GM21447 (cell line): ENCODE data around the gene LPAR3.
"Not testable (repeated sequence)": the region's sequence is repeated elsewhere in the genome, so short reads cannot be mapped to it uniquely, and the experiment has no call there.

Experiments
- ATAC-seq: cut with Tn5 transposase; IDR thresholded peaks from one replicate; pipeline ENCODE4 v1.9.1; 2021; ENCODE audit not compliant: unreplicated experiment

LPAR3 gene, protein sequence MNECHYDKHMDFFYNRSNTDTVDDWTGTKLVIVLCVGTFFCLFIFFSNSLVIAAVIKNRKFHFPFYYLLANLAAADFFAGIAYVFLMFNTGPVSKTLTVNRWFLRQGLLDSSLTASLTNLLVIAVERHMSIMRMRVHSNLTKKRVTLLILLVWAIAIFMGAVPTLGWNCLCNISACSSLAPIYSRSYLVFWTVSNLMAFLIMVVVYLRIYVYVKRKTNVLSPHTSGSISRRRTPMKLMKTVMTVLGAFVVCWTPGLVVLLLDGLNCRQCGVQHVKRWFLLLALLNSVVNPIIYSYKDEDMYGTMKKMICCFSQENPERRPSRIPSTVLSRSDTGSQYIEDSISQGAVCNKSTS

GRCh38 chr1:84892705-84893618, at the start of gene LPAR3:
Gene LPAR3, minus strand, starts transcription at chr1:84893206. Its CDS starts 27,086 bp downstream, at chr1:84866120.
- no peak for ATAC-seq

DNA sequence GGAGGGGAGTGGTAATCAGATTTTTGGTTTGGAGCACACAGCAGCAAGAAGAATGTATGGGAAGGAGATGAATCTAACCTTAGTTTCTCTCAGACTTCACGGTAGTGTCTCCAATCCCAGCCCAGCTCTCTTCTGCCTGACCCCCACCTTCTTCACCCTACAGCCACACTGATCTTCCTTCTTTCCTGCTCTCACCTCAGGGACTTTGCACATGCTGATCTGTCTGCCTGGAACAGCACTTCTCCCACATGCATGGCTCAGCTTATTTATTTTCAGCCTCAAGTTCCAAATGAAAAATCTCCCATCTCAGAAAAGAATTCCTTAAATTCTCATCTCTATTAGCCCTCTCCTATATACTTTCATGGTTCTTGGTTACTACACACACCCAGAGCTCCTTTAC, 48.8 kb upstream of the LPAR3 start:
- ATAC-seq = no peak

DNA sequence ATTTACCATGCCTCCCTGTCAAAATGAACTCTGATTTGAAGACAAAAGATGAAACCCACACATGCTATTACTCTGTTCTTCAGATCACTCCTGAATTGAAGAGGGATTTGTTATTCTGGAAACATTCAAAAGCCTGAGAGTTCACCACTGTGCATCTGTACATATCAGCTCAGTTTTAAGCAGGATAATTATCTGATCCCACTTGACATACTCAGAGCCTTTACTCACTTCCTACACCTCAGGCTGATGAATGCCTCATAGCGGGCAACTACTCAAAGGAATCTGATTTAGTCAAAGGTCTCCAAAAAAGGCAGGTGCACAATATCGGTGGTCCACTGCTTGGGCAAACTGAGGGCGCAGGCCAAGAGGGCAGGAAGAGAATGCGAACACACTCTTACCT, 47.5 kb upstream of the LPAR3 start:
- no peak for ATAC-seq

DNA sequence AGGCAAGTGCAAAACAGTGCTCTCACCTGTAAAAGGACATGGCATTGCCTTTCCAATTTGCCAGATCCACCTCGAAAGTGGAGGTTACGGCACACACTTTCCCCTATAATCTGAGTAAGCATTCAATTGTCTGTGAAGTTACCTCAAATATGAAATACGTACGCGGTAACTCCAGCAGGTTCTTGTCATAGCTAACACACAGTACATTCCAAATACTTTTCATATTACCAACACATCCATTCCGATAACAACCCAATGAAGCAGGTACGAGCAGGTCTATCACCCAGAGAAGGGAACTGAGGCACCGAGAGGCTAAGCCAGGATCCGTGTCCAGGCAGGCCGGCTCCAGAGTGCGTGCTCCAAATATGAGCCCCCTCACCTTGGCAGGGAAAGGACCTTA, 46.8 kb upstream of the LPAR3 start:
- ATAC-seq = no peak

DNA sequence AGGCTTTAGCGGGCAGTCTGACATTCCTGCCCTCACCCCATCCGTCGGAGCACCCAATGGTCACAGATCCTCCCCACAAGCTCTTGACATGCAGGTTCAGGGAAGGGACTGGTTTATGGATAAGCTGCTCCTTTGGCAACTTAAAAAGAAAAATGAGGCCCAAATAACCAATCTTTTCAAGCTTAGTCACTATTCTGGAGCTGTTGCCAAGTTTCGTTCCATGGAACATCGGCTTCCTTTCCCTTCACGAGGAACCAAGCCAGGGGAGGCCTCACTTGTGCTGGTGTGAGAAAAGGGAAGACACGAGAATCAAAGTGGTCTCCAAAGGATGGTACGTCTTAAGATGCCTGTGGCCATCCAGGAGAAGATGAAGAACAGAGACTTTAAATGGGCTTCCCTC, 46.1 kb upstream of the LPAR3 start:
- ATAC-seq = no peak

DNA sequence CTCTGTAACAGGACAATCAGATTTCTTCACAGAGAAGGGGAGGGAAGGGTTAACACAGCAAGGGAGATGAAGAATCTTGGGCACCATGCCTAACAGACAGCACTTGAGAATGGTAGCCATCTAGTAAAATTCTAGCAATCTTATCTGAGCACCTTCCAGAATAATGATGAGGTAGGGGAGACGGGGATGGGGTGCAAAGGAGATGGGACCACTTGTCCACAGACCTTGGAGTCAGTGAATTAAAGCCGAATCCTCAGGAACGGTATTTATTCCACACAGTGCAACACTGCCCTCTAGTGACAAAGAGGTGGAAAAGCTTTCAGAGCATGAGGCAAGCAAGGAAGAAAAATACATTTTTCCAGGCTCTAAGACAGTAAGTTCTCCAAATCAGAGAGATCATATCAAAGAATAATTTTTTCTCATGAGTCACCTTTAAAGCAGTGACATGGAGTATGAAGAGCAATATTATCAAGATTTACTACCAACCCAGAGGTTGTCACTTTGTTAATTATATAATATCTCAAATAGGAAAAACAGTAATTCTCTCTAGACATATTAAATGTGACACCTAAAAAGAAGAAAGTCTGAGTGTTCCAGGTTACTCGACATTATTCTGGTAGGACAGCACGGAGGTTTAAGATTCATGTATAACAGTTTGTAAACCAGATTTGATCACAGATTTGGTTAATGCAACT, 43.3 kb upstream of the LPAR3 start:
- ATAC-seq = peak; percentile 51

GRCh38 chr1:84933011-84933611, 40.1 kb upstream of the LPAR3 start:
- ATAC-seq = no peak

DNA sequence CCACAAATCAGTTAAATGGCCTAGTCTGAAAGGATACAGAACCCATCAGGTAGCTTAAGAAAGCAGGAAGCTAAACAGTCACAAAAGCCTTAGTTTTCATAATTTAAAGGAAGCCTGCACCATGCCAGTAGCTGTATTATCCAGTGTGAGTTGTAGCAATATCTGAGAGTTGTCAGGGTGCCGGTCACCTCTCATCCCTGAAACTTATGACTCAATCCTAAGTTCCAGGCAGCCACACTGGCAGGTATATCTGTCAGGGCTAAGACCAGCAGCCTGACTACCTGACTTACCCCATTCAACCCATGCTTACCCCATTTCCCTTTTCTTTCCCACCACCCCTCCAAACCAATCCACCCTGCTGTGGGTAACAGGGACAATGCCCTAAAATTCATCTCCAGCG, 37.8 kb upstream of the LPAR3 start:
- ATAC-seq = no peak

DNA sequence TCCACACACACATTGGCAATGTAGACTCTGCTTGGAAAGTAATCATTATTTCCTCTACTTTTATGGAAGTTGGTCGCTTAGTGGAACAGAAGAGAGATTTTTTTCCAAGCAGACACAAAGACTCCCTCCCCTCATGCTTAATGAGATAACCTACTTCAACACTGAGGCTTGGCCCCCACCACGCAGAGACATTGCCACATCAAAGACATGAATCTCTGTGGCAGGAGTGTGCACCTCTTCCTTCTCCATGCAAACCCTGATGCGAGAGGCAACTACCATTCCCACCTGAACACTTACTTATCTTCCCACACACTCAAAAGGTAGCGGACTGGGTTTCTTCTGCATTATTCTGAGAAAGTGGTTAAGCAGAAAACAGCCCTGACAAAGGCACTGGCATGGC, 37.3 kb upstream of the LPAR3 start:
- ATAC-seq = no peak

DNA sequence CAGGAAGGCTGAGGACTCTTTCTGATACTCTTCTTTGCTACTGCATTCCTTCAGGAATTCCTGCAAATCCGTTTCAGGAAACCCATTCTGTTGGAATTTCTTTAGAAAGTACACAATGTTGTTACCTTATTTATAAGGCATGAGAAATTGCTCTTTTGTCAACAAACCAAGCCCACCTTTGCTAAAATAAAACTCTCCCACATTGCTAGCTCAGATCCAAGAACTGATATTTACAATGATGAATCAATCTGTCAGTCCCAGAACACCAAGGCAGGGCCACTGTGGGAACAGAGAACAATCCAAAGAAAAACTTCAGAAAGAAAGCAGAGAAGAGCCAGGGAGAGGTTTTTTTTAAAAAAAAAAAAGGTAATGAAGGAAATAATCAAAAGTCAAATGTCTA, 36.6 kb upstream of the LPAR3 start:
- no peak for ATAC-seq

GRCh38 chr1:84928979-84929378, 36.0 kb upstream of the LPAR3 start:
- ATAC-seq = no peak

GRCh38 chr1:84923317-84923716, 30.3 kb upstream of the LPAR3 start:
- no peak for ATAC-seq

- no peak for ATAC-seq
These were observed 27.2 kb upstream of the LPAR3 start for GRCh38 chr1:84920159-84920558.

DNA sequence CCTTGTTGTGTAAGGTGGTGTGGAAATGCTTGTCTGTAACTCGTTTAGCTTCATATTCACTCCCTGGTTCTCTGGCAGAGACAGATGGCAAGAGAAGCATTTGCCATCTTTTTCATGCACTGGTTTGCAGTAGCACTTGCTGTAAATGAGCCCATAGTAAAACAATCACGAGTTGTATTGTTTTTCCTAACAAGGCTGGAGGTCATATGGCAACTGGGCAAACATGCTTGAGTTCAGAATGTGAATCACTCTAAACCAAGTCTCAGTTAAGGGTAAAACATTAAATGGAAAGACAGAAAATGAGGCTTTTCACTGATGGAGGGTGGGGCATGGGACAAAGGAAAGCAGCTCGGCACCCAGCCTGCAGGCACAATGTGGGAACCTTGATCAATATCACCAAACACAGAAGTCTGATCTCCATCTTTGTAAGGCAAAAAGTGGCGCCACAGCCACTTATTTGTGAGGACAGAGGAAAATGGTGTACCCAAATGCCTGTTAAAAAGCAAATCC, 26.5 kb upstream of the LPAR3 start:
- no peak for ATAC-seq

- no peak for ATAC-seq
These were observed 25.8 kb upstream of the LPAR3 start for GRCh38 chr1:84918726-84919336.

DNA sequence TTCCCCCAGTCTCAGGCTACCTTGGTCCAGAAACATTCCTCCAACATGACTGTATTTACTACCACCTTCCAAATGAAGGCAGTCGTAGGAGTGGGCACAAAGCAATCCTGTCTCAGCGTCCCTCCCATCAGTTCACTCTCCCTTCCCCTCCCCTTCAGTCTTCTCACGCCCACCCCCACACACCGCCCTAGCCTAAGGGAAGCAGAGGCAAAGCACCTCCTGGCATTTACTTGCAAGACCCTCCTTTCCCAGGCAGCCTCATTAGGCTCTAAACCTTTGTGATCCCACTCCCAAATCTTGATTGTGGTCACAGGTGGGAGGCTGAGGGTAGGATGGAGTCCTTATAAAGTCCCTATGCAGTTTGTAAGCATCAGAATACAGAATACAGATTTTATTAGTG, 23.9 kb upstream of the LPAR3 start:
- no peak for ATAC-seq

GRCh38 chr1:84913555-84913892, 20.5 kb upstream of the LPAR3 start:
- no peak for ATAC-seq

DNA sequence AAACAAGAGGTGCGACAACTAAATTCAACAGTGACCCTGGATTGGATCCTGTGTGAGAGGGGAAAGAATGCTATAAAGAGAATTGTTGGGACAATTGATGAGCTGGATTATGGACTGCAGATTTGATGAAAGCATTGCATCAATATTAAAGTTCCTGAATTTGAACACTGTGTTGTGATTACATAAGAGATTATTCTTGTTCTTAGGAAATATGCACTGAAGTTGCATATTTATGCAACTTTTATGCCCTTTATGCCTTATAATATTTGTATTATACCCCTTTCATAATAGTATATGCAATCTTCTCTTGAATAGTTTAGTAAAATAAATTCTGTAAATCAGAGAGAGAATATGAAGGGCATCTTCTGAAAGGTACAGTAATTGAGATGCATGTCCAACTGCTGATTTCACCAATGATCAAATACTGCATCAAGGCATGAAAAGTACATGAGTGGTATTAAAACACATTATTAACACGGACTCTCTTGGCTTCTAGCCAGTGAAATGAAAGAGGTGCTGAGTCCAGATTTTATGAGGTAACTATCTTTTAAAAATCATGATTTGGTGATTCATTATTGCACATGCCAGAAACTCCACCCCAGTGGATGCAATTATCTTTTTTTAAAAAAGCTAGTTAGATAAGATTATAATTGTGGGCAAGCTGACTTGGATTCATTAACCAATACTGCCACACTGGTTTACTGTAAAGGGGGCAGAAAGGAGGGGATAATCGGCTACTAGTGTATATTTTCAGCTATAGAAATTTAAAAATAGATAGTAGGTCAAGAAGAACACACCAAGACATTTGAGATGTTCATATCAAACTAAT, 19.9 kb upstream of the LPAR3 start:
- ATAC-seq = no peak

DNA sequence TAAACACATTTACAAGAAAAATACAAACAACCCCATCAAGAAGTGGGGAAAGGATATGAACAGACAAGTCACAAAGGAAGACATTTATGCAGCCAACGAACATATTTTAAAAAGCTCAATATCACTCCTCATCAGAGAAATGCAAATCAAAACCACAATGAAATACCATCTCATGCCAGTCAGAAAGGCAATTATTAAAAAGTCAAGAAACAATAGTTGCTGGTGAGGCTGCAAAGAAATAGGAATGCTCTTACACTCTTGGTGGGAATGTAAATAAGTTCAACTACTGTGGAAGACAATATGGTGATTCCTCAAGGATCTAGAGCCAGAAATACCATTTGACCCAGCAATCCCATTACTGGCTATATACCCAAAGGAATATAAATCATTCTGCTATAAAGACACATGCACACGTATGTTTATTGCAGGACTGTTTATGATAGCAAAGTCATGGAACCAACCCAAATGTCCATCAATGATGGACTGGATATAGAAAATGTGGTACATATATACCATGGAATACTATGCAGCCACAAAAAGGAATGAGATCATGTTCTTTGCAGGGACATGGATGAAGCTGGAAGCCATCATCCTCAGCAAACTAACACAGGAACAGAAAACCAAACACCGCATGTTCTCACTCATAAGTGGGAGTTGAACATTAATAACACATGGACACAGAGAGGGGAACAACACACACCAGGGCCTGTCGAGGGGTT, 15.9 kb upstream of the LPAR3 start:
- not testable (repeated sequence) for ATAC-seq
